GM18870 (cell line): ENCODE results near the gene MITF.

Experiments
- ATAC-seq: cut with Tn5 transposase; IDR thresholded peaks from one replicate; pipeline ENCODE4 v1.9.1; 2021; ENCODE audit warnings: moderate library complexity; ENCODE audit not compliant: unreplicated experiment

Gene MITF, protein sequence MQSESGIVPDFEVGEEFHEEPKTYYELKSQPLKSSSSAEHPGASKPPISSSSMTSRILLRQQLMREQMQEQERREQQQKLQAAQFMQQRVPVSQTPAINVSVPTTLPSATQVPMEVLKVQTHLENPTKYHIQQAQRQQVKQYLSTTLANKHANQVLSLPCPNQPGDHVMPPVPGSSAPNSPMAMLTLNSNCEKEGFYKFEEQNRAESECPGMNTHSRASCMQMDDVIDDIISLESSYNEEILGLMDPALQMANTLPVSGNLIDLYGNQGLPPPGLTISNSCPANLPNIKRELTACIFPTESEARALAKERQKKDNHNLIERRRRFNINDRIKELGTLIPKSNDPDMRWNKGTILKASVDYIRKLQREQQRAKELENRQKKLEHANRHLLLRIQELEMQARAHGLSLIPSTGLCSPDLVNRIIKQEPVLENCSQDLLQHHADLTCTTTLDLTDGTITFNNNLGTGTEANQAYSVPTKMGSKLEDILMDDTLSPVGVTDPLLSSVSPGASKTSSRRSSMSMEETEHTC

DNA sequence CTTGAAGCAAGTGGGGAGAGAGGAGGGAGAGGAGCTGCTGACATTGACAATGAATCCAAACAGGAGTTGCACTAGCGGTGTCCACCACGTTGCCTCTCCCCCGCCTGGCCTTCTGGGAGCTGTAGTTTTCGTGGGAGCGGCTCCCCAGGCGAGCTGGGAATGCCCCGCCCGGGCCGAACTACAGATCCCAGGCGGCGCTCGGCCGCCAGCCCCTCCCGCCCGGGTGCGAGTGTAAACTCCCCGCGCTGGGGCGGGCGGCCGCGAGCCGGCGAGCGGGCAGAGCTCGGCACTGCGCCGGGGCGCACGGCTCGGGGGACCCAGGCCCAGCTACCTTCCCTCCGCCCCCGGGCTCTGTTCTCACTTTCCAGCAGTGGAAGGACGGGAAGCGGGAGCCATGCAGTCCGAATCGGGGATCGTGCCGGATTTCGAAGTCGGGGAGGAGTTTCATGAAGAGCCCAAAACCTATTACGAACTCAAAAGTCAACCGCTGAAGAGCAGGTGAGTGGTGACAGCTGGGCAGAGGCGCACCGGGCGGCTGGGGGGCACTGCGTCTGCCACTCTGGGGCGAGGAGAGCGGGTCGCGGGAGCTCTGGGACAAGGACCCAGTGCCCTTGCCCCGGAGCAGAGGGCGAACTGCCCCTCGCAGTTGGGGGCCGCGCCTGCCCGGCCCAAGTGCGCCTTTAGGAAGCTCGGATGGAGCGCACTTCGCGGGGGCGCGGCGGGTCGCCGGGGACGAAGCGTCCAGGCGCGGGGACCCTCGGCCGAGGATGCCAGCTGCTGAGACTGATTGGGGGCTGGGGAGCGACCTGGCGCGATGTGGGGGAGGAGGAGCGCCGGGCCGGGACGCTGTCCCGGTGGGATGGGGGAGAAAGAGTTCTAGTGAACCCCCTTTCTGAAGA, at the start of gene MITF:
Gene MITF, plus strand, starts transcription at position 261 of the 899 bp plus-strand sequence. Its CDS starts 134 bp downstream, at position 395.
- peak; percentile 86 for ATAC-seq

DNA sequence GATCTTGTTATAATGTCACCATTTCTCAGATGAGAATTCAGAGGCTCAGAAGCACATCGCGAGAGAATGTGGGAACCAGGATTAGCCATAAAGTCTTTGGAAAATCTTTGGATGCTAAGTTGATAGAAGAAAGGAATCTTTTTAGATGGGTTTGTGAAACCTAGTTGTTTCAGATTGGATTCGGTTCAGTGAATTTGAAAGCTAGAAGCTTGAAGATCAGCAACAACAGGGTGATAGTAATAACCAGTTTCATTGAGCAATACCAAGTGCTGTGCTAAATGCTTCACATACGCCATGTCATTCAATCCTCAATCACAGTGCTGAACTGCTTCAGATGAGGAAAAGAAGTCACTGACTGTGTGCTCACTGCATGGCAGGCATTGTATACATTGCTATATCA, 47.4 kb upstream of the MITF start:
- ATAC-seq, result no peak

DNA sequence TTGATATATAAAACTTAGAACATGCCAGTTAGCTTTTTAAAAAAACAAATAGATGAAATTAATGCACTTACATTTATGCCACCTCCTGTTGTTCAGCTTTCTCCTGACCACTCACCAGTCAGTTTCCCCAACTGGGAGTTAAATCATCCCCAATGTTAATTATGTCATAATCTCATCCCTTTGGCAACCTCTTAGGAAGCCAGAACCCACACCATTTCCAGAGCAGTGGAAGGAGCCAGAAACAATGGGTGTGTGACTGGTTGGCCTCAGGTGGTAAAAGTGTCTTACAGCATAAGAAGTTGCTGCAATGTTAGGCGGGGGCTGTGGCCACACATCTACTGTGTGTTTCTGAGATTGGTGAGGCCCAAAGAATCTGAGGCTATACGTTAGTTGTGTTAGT, 46.5 kb upstream of the MITF start:
- no peak for ATAC-seq

- ATAC-seq, result no peak
These were observed 43.8 kb upstream of the MITF start for GRCh38 chr3:69695443-69695842.

DNA sequence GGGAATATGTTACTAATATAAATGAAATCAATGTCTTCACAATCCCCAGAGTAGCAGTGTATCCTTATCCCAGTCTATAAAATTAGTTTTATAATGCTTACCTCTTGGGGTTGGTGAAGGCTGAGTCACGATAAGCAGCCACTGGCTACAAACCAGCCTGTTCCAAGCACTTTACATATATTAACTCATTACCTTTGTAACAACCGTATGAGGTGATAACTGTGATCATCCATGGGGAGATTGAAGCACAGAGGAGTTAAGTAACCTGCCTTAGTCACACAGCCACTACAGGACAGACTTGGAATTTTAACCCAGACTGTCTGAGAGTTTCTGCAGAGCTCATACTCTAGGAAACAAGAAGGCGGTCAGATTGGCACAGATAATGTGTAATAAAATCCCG, 43.3 kb upstream of the MITF start:
- ATAC-seq, result no peak

DNA sequence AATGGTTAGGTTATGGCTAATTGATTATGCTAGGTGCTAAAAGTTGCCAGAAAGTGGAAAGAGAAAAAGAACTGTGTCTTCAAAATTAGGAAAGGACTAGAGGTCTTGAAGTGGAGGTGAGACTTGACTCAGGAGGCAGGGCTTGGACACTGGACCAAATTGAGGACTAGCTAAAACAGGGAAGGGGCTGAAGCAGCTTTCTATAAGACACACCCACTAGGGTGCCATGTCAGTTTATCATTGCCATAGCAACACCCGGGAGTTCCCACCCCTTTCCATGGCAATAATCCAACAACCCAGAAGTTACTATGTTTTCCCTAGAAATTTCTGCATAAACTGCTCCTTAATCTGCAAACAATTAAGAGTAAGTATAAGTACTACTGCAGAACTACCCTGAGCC, 42.9 kb upstream of the MITF start:
- ATAC-seq, result no peak

GRCh38 chr3:69697381-69697780, 41.9 kb upstream of the MITF start:
- no peak for ATAC-seq

- ATAC-seq, result no peak
These were observed 40.5 kb upstream of the MITF start for GRCh38 chr3:69698728-69699127.

DNA sequence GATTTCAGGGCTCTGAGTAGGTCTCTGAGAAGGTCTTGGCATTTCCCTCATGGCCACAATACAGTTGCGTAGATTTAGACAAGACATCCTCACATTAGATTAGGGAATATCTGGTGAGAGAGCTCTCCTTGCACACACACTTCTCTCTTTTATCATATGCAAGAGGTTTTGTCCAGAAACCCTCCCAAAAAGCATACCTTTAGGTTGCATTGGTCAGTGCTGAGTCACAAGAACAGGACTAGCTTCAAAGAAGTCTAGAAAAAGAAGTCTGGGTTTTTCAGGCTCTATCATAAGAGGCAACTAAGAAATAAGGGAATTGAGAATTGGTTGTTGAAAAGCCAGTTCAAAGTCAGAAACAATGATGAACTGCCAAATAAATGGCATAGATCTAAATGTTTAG, 40.1 kb upstream of the MITF start:
- no peak for ATAC-seq

DNA sequence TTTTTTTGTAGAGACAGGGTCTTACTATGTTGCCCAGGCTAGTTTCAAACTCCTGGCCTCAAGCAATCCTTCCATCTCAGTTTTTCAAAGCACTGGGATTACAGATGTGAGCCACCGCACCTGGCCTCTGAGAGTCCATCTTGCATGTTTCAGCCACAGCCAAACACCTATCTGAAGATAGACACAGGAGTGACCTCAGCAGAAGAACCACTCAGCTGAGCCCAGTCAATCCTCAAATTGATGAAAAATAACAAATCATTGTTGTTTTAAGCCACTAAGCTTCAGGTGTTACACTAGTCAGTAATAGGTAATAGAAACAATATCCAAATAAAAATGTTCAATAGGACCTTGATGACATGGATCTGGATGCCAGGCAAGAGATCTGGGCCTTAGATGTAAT, 38.3 kb upstream of the MITF start:
- ATAC-seq, result no peak

GRCh38 chr3:69710153-69710977, 28.9 kb upstream of the MITF start:
- ATAC-seq, result no peak

GRCh38 chr3:69712269-69712668, 27.0 kb upstream of the MITF start:
- ATAC-seq, result no peak

GRCh38 chr3:69712933-69713332, 26.3 kb upstream of the MITF start:
- ATAC-seq, result no peak

GRCh38 chr3:69715204-69715603, 24.1 kb upstream of the MITF start:
- ATAC-seq, result peak; percentile 48

DNA sequence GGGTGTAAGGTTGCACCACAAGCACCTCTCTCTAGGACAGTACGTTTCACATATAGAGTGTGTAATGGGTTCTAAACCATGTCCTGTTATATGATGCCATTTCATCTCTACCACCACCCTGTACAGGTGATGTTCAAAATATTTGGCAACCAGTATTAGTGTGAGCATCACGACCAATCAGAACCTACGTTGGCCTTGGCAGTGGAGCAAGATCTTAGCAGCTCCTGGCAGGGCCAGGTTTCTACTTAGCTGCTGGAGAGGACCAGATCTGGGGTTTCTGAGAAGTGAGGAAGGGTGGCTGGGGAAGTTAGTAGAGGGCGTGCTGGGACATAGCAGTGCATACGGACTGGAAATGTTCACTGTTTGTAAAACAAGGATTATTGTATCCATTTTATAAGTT, 23.1 kb upstream of the MITF start:
- no peak for ATAC-seq

- no peak for ATAC-seq
These were observed 20.2 kb upstream of the MITF start for GRCh38 chr3:69718866-69719586.

GRCh38 chr3:69719587-69720122, 19.6 kb upstream of the MITF start:
- ATAC-seq, result no peak

DNA sequence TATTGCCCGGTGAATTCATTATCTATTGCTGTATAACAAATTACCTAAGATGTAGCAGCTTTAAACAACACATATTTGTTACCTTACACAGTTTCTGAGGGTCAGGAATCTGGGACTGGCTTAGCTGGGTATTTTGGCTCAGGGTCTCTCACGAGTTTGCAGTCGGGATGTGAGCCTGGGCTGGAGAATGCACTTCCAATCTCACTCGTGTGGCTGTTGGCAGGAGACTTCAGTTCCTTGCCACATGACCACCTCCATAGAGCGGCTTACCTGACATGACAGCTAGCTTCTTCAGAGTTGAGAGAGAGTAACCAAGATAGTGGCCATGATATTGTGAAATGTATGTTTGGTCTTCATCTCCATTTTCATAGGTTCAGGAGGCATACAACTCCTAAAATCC, 18.4 kb upstream of the MITF start:
- no peak for ATAC-seq

- ATAC-seq, result no peak
These were observed 15.9 kb upstream of the MITF start for GRCh38 chr3:69723389-69723788.
